ENCODE results near the gene KCNJ10.

GRCh38 chr1:160078512-160079195 is 8.7 kb upstream of the KCNJ10 start:
- no peak for TF ChIP-seq MAX (IDR thresholded peaks at IDR 0.05; ENCODE audit: insufficient read depth, insufficient read length)
- TF ChIP-seq CTCF (IDR thresholded peaks at IDR 0.05; ENCODE audit: extremely low read depth in 1 of 2, insufficient read depth in 1 of 2, low read depth in 1 of 2, low read length in 2 of 2), result peak; percentile 80 to 87
- TF ChIP-seq POLR2AphosphoS5 (IDR thresholded peaks at IDR 0.05; ENCODE audit: insufficient read depth, low read depth, low read length), result no peak
- TF ChIP-seq EZH2 (IDR thresholded peaks at IDR 0.05; ENCODE audit: borderline replicate concordance, low read depth, low read length, severe bottlenecking), result no peak
- TF ChIP-seq FOS (IDR thresholded peaks at IDR 0.05; ENCODE audit: borderline replicate concordance, insufficient read depth, low read length), result no peak
- TF ChIP-seq POLR2A (IDR thresholded peaks at IDR 0.05; ENCODE audit: low read depth, low read length), result no peak

Data from endothelial cell of umbilical vein (primary cell).